GM18511 (cell line): ENCODE data around the gene CNTFR.
"Not testable (repeated sequence)": the region's sequence is repeated elsewhere in the genome, so short reads cannot be mapped to it uniquely, and the experiment has no call there.

ENCODE experiments used
- ATAC-seq: cut with Tn5 transposase; IDR thresholded peaks from one replicate; pipeline ENCODE4 v1.9.1; 2021; ENCODE audit warnings: mild to moderate bottlenecking, moderate library complexity; ENCODE audit not compliant: unreplicated experiment

The CNTFR gene

DNA sequence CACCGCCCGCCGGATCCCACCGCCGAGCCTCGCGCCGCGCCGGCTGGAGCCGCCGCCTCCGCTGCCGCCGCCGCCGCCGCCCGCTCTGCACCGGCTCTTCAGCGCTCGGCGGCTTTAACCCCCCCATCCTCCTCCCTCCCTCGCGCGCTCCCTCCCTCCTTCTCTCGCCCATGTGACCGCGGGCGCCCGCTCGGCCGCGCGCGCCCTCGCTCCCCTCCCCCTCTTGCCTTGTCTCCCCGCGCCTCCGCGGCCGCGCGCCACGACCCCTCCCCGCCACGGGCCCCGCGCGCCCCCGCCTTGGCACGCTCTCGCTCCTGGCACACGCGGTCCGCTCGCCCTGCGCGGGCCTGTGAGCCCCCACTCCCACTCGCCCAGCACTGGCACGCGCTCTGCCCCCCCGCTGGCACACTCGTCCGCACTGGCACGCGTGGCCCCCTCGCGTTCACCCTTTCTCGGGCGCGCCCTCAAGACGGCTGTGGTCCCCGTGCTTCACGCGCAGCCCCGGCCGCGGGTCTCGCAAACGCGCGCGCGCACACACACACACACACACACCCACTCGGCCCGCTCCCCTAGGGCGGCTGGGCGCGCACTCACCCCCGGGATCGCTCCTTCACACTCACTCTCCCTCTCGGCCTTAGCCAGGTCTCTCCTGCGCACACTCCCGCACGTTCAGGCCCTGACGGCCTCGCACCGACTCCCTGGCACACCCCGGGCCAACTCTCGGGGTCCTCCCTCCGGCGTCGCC lies at the start of gene CNTFR:
Gene CNTFR, minus strand, starts transcription at position 89 of the 745 bp plus-strand sequence. CDS start 20,743 bp downstream, outside the sequence.
- no peak for ATAC-seq

DNA sequence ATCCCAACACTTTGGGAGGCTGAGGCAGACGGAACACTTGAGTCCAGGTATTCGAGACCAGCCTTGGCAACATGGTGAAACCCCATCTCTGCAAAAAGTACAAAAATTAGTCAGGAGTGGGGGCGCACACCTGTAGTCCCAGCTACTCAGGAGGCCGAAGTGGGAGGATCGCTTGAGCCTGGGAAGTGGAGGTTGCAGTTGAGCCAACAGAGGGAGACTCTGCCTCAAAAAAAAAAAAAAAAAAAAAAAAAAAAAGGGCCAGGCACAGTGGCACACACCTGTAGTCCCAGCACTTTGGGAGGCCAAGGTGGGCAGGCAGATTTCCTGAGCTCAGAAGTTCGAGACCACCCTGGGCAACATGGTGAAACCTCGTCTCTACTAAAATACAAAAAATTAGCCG lies 49.8 kb upstream of the CNTFR start:
- ATAC-seq: not testable (repeated sequence)

DNA sequence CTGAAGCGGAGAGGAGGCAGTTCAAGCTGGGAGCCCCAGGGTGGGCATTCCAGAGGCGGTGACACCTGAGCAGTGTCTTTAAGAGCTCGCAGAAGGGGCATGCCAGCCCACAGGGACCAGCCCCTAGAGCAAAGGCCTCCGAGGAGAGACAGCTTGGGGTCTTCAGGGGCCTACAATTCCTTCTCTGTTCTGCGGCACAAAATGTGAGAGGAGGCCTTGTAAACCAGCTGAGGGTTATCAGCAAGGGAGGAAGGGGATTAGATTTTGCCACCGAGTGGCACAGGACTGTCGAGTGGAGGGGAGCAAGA lies 48.6 kb upstream of the CNTFR start:
- ATAC-seq: no peak

DNA sequence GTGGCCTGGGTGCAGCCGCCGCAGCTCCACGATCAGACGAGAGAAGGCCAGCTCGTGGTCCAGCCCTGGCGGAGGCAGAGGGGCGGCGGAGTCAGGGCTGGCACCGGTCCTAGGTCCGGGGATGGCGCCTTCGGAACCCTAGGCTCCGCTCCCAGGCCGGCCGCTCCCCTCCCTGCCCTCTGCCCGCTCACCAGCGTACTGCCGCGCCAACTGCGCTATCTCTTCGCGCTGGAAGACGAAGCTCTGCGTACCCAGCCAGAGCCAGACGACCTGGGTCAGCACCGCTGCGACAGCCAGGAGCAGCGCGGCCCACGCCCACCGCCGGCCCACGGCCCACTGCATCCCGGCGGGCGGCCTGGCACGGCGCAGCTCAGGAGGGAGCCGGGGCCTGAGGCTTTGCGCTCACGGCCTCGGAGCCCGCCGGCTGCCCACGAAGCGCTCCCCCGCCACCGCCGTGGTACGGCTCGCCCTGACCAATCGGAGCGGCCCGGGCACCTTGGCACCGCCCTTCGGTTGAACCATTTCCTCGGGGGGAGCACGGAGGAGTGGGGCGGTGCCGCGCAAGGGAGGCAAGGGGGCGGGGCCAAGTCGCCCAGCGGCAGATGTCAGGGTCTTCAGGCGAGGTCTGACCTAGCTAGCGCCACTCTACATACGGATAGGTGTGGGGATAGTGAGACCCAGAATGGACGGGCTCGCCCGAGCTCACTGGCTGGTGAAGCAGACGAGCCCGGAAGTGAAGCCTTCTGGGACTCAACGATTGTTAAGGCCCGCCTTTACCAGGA lies 48.0 kb upstream of the CNTFR start, which contains the start of gene SIGMAR1:
Gene SIGMAR1, minus strand, starts transcription at position 432 of the 782 bp plus-strand sequence. Its CDS starts 90 bp downstream, at position 342.
- peak; percentile 86 for ATAC-seq

- ATAC-seq: peak; percentile 27
Measured at GRCh38 chr9:34636791-34637355, 47.3 kb upstream of the CNTFR start.

- ATAC-seq: no peak
Measured at GRCh38 chr9:34635556-34635955, 46.0 kb upstream of the CNTFR start.

- no peak for ATAC-seq
Measured at GRCh38 chr9:34634551-34635248, 45.2 kb upstream of the CNTFR start.

DNA sequence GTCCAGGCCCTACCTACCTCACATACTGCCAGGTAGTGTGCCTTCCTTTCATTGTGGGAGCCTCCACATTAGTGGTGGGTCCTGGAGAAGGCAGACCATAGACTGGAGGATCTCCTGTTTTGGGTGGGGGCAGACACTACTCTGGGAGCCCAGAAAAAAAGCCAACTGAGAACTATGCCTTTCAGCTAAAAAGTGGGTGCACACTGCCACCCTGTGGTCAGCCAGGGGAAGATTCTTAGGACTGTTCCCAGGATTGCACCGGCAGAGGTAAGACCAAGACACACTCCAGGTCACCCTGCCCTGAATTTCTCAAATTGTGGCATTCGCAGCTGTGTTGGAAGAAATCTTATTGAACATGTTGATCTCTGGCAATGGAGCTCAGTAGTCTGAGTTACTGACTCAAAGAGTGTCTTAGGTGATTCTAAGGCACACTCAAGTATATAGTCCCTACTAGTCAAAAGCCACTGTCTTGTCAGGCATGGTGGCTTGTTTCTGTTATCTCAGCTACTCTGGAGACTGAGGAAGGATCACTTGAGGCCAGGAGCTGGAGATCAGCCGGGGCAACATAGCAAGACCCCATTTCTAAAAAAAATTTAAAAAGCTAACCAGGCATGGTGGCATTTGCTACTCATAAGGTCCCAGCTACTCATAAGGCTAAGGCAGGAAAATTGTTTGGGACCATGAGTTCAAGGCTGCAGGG lies 44.5 kb upstream of the CNTFR start:
- no peak for ATAC-seq

DNA sequence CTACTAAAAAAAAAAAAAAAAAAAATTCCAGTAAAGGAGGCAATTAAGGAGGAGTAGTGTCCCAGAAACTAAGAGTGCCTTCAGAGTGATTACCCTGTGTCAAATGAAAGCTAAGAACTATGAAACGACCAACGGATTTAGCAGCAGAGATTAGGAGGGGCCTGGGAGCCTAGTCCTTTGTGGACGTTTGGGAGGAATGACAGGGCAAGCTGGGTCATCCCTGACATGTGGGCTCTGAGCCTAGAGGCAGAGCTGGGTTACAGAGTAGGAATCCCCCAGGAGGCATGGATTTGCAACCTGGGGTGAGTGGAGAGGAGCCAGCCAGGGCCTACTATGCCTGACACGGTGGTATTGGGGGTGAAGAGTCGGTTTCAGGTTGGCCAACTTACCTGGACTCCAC lies 43.6 kb upstream of the CNTFR start:
- ATAC-seq: no peak

DNA sequence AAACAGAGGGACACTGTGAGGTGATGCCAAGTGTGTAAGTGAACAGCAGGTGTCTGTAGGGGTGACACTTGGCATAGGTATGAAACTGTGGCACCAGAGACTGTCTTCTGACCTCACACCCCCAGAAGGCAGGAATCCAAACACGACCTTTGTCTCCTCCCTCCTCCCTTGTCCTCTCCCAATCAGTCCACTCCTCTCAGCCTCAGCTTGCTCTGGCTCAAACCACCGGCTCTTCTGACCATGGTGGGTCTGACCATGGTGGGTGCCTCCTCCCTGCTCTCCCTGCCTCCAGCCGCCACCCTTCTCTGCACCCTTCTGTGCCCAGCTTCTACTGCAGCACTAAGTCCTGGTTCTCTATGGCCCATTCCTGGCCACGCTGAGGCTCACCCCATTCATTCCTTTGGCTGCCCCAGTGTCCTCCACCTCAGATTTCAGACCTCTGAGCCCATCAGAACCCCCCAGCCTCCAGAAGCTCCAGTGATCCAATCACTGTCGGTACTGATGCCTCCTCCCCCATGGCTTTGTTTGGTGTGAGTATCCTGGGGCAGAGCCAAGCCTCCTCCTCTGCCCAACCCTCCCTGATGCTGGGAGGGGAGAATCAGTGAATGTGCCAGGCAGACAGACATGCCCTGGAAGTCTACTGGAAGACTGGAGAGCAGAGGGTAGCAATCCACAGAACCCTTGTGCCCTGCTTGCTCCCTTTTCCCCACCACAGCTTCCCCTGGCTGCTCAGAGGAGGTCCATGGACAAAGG lies 41.1 kb upstream of the CNTFR start:
- ATAC-seq: no peak

DNA sequence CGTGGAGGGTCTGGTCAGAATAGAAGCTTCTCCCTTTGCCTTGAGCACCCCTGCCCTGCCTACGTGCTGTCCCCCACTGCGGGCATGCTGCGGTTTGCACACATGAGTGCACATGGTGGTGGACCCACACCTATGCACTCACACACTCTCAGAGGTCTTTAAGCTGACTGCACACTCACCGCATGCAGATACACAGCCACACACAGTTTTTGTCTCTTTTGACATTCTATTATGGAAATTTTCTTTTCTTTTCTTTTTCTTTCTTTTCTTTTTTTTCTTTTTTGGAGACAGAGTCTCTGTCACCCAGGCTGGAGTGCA lies 39.9 kb upstream of the CNTFR start:
- ATAC-seq: no peak

GRCh38 chr9:34628656-34629490 lies 39.3 kb upstream of the CNTFR start, which contains the start of gene ARID3C:
ARID3C (minus strand) TSS chr9:34629066; CDS start chr9:34628014, 1,052 bp downstream.
- ATAC-seq: peak; percentile 58

GRCh38 chr9:34627716-34628655 lies 38.5 kb upstream of the CNTFR start:
- ATAC-seq: peak; percentile 14

- no peak for ATAC-seq
Measured at GRCh38 chr9:34625186-34625486, 35.6 kb upstream of the CNTFR start.

GRCh38 chr9:34624475-34625185 lies 35.1 kb upstream of the CNTFR start:
- ATAC-seq: no peak

DNA sequence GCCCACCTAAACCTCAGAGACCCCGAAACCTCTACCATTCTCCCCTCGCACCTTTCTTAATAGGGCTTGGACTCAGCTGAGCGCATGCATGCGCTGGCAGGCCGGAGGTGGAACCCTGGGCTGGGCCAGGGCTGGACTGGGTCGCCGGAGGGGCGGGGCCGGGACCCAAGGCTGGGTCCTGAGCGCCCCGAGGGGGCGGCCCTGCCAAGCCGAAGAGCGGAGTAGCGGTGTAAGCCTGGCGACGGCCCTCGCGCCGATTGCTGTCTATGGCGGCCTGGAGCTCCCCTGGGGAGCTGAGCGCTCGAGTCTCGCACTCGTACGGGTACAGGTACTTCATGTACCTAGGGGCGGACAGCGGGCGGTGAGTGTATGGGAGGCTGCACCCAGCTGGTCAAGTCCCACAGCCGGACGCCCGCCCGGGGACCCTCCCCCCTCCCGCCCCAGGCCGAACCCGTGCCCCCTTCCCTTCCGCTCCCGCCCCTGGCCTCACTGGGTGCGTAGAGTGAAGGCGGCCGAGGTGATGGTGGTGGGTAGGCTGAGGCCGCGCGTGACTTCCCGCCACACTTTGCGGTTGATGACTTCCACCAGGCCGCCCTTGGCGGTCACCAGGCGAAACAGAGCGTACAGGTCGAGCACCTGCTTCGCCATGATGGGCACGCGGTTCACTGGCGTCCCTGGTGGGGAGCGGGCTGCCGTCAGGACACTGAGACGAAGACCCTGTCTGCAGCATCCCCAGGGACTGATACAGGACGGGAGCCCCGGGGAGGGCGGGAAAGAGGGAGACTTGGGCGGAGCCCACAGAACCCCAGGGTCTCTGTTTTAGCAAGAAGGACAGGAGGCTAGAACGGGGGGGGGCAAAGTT lies 34.1 kb upstream of the CNTFR start:
- ATAC-seq: no peak
